Stomach (tissue), 4 donors: ENCODE measurements around the gene SLC1A5.

Experiments used
- EP300 ChIP-seq: sonication (generic); formaldehyde crosslinking; IDR thresholded peaks from one replicate; pipeline ENCODE4 v1.6.1; 2017; ENCODE audit warnings: antibody characterized with exemption
- POLR2A ChIP-seq, 4 donors: fragments of 450-650 bp; IDR thresholded peaks; one replicate each; pipeline ENCODE4 v1.6.1; 2016; ENCODE audit warnings: antibody characterized with exemption in 4 of 4, control low read depth in 2 of 4, mild to moderate bottlenecking in 1 of 4, moderate library complexity in 1 of 4
- POLR2AphosphoS5 ChIP-seq, 3 donors: sonication (generic); formaldehyde crosslinking; IDR thresholded peaks; one replicate each; pipeline ENCODE4 v1.6.1; 2016; ENCODE audit warnings: antibody characterized with exemption in 3 of 3
- TF ChIP-seq, protein P1 (sequence below), 7 experiments: fragments of 450-650 bp in 4 of 7; fragments of 200-600 bp in 3 of 7; sonication (generic) in 3 of 7; IDR thresholded peaks; one replicate each; pipeline ENCODE4 v1.5.1; 2016 to 2019; ENCODE audit warnings: antibody characterized with exemption in 7 of 7, control low read depth in 2 of 7, mild to moderate bottlenecking in 1 of 7

DNA sequence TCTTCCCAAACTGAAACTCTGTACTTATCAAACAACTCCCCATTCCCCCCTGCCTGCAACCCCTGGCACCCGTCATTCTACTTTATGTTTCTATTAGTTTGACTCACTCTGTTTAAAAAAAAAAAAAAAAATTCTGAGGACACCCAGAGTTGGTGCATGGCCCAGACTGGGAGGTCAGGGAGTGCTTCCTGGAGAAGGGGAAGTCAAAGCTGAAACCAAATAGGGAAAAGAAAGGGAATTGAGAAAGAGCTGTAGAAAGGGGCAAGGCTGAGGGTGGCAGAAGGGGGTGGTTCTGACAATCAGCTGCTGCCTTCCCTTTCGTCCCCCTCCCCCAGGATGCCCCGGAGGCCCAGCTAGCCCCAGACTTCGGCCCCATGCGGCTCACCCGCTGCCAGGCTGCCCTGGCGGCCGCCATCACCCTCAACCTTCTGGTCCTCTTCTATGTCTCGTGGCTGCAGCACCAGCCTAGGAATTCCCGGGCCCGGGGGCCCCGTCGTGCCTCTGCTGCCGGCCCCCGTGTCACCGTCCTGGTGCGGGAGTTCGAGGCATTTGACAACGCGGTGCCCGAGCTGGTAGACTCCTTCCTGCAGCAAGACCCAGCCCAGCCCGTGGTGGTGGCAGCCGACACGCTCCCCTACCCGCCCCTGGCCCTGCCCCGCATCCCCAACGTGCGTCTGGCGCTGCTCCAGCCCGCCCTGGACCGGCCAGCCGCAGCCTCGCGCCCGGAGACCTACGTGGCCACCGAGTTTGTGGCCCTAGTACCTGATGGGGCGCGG lies 33.1 kb downstream of the SLC1A5 start:
- TF ChIP-seq POLR2A (IDR thresholded peaks at IDR 0.05) (no peak), POLR2AphosphoS5 (IDR thresholded peaks at IDR 0.05) (no peak), EP300 (no peak)
- TF ChIP-seq, protein P1, sequence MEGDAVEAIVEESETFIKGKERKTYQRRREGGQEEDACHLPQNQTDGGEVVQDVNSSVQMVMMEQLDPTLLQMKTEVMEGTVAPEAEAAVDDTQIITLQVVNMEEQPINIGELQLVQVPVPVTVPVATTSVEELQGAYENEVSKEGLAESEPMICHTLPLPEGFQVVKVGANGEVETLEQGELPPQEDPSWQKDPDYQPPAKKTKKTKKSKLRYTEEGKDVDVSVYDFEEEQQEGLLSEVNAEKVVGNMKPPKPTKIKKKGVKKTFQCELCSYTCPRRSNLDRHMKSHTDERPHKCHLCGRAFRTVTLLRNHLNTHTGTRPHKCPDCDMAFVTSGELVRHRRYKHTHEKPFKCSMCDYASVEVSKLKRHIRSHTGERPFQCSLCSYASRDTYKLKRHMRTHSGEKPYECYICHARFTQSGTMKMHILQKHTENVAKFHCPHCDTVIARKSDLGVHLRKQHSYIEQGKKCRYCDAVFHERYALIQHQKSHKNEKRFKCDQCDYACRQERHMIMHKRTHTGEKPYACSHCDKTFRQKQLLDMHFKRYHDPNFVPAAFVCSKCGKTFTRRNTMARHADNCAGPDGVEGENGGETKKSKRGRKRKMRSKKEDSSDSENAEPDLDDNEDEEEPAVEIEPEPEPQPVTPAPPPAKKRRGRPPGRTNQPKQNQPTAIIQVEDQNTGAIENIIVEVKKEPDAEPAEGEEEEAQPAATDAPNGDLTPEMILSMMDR (IDR thresholded peaks at IDR 0.05) = no peak
